Measurements from ENCODE around the gene PNKD.

PNKD gene

DNA sequence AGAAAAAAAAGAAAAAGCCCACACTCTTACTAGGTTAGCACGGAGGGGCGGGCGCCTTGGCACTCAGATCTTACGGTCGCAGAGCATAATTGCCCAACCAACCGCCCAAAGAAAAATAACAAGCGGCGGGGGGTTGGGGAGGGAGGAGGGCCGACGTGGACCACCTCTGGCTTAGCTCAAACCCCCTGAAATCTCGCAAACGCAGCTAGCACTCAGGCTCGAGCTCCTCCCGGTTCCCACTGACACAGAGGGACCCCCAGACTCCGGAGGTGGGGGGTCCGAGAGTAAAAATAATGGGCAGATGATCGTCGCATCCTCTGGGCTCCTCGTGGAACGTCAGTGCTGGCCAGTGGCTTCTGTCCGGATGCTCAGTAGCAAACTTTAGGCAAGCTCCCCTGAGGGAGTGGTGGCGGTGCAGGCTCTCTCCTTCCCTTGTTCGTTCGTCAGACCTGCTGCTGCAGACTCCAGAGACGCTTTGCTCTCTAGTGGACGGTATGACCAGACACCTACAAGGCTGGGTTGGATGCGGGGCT, 98.4 kb downstream of the PNKD start:
- no peak for DNase-seq (ENCODE audit: low read depth in 1 of 2, low spot score in 1 of 2)

DNA sequence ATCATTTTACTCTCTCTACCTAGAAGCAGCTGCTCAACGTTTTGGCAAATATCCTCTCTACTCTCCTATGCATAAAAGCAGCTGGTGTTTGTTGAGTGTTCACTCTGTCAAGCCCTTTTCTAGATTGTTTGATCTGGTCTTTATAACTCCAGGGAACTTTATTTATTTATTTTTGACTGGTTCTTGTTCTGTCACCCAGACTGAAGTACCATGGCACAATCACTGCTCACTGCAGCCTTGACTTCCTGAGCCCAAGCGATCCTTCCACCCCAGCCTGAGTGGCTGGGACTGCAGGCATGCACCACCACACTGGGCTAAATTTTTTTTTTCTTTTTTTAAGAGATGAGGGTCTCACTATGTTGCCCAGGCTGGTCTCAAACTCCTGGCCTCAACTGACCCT, 99.0 kb downstream of the PNKD start:
- no peak for DNase-seq (ENCODE audit: low read depth in 1 of 2, low spot score in 1 of 2)

GRCh38 chr2:218370410-218371063, 100.2 kb downstream of the PNKD start:
- DNase-seq (ENCODE audit: low read depth in 1 of 2, low spot score in 1 of 2) = no peak

DNA sequence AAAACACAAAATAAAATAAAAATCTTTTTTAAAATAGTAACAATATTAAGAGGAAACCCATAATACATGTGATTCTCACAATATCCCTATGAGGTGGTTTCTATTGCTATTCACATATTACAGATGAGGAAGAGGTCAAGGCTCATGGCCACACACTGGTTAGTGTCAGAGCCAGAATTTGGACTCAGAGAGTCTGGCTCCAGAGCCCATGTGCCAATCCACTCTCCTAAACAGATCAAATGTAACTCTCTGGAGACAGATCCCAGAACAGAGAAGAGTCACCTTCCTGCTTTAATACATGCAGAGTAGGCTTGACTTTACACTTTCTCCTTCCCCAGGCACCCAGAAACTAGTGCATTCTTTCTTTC, 101.6 kb downstream of the PNKD start:
- no peak for DNase-seq (ENCODE audit: low read depth in 1 of 2, low spot score in 1 of 2)

- DNase-seq (ENCODE audit: low read depth in 1 of 2, low spot score in 1 of 2) = no peak
Measured at GRCh38 chr2:218374795-218375194, 104.5 kb downstream of the PNKD start.

GRCh38 chr2:218375212-218375611, 104.9 kb downstream of the PNKD start:
- DNase-seq (ENCODE audit: low read depth in 1 of 2, low spot score in 1 of 2) = no peak

DNA sequence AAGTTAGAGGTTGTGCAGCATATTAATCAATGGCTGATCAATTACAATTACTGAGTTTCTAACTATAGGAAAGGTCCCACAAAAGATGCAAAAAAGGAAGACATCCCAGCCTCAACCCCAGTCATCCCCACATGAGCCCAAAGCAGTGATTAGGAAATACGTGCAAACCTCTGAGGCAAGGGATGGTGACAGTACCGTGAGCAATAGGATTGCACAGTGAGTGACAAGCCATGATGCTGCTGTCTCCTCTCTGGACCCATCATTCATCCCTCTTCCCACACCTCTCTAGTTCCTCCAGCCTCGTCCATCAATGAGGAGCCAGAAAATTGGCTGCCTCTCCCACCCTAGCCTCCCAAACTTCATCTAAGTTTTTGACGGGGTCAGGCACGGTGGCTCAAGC, 107.7 kb downstream of the PNKD start:
- DNase-seq (ENCODE audit: low read depth in 1 of 2, low spot score in 1 of 2) = no peak

DNA sequence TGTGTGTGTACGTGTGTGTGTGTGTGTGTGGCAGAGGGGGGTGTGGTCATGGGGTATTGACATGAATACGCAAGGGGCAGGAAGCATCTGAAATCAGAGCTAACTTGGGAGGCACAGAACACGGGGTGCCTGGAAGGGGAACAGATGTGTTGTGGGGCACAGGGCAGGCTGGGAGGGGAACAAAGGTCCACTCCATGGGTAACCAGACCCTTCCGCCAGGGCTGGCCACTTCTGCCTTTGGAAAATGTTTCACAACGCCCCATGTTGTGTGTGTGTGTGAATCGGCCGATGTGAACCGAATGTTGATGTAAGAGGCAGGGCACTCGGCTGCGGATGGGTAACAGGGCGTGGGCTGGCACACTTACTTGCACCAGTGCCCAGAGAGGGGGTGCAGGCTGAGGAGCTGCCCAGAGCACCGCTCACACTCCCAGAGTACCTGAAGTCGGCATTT, 111.6 kb downstream of the PNKD start, which contains the start of gene SLC11A1:
Gene SLC11A1, plus strand, starts transcription at position 358 of the 451 bp plus-strand sequence. CDS start 96 bp downstream, outside the sequence.
- DNase-seq (ENCODE audit: low read depth in 1 of 2, low spot score in 1 of 2) = no peak

DNA sequence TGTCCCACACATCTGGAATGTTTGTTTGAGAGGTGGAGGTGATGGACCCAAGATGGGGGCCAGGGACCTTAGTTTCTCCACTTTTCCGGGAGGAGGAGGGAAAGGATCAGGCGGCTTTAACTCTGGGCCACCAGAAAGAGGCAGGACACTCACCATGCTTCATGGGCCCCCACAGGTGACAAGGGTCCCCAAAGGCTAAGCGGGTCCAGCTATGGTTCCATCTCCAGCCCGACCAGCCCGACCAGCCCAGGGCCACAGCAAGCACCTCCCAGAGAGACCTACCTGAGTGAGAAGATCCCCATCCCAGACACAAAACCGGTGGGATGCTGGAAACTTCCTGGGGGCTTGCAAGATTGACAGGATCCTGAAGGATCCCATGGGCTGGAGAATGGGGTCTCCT, 112.5 kb downstream of the PNKD start:
- DNase-seq (ENCODE audit: low read depth in 1 of 2, low spot score in 1 of 2) = no peak

GRCh38 chr2:218383892-218384519, 113.7 kb downstream of the PNKD start:
- no peak for DNase-seq (ENCODE audit: low read depth in 1 of 2, low spot score in 1 of 2)

- no peak for DNase-seq (ENCODE audit: low read depth in 1 of 2, low spot score in 1 of 2)
Measured at GRCh38 chr2:218384975-218385374, 114.7 kb downstream of the PNKD start.

DNA sequence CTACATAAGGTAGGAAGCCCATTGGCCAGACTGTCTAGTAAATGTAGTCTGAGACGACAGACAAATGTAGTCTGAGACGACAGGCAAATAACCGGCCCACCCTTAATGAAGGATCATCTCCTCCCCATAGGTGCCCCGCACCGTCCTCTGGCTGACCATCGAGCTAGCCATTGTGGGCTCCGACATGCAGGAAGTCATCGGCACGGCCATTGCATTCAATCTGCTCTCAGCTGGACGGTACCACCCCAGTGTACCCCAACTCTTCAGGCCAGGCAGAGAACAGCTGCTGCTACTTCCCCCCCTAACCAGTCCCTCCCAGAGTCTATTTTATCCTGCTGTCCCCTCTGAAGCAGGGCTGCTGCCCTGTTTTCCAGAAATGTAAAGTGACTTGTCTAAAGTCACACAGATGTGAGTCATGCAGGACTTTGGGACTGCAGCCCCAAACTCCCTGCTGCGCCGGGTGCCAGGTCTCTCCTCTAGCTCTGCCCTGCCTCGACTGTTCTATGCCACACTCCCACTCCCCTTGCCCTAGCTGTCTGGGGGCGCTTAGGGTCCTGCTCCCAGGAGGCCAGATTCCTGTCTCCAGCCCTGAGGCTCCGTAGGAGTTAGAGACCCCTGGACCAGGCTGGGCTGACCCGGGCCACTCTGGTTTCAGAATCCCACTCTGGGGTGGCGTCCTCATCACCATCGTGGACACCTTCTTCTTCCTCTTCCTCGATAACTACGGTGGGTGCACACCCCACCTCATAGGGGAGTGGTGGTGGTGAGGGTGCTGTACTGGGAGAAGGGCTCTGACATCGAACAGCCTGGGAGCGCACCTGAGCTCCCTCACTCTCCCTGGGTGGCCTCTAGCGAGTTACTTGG, 116.4 kb downstream of the PNKD start:
- no peak for DNase-seq (ENCODE audit: low read depth in 1 of 2, low spot score in 1 of 2)

- DNase-seq (ENCODE audit: low read depth in 1 of 2, low spot score in 1 of 2) = no peak
Measured at GRCh38 chr2:218387369-218388194, 117.3 kb downstream of the PNKD start.

DNA sequence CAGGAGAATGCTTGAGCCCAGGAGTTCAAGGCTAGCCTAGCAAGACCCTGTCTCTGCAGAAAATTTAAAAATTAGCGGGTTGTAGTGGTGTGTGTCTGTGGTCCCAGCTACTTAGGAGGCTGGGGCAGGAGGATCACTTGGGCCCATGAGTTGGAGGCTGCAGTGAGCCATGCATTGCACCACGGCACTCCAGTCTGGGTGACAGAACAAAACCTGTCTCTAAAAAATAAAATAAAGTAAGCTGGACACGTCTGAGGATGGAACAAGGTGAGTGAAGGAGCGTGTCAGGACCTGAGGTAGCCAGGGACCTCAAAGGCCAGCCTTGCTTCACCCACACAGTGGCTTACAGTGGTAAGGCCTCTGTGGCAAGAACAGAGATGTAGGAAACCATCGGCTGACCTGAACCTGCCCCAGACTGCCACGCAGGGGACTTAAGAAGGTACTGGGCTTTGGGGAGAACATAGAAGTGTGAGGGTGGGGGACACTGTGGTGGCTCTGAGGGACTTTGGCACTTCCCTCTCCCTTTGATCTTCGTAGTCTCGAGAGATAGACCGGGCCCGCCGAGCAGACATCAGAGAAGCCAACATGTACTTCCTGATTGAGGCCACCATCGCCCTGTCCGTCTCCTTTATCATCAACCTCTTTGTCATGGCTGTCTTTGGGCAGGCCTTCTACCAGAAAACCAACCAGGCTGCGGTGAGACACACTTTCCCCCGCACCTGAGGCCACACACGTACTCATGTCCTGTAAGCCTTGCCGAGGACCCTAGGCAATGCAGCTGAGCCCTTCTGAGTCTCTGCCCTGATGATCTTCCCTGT, 119.2 kb downstream of the PNKD start:
- DNase-seq (ENCODE audit: low read depth in 1 of 2, low spot score in 1 of 2) = no peak

- DNase-seq (ENCODE audit: low read depth in 1 of 2, low spot score in 1 of 2) = no peak
Measured at GRCh38 chr2:218391202-218391601, 120.9 kb downstream of the PNKD start.

- no peak for DNase-seq (ENCODE audit: low read depth in 1 of 2, low spot score in 1 of 2)
Measured at GRCh38 chr2:218392459-218392858, 122.1 kb downstream of the PNKD start.

- DNase-seq (ENCODE audit: low read depth in 1 of 2, low spot score in 1 of 2) = no peak
Measured at GRCh38 chr2:218392891-218393462, 122.7 kb downstream of the PNKD start.

DNA sequence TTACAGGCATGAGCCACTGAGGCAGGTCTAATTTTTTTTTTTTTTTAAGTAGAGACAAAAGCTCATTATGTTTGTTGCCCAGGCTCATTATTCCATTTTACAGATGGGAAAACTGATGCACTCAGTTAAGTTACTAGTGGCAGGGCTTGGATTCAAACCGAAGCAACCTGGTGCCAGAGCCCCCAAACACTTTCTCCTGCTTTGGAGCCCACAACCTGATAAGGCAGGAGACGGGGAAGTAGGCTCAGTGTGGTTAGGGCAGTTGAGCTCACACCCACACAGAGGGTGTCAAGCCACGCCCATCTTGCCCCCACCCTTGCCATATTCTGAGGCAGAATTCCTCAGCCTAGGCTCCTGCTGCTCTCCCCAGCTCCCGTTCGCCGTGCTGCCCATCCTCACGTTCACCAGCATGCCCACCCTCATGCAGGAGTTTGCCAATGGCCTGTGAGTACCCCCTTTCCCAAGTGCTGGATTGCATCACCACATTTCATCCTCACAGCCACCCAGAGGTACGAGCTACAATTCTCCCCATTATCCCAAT, 123.5 kb downstream of the PNKD start:
- DNase-seq (ENCODE audit: low read depth in 1 of 2, low spot score in 1 of 2) = no peak

DNA sequence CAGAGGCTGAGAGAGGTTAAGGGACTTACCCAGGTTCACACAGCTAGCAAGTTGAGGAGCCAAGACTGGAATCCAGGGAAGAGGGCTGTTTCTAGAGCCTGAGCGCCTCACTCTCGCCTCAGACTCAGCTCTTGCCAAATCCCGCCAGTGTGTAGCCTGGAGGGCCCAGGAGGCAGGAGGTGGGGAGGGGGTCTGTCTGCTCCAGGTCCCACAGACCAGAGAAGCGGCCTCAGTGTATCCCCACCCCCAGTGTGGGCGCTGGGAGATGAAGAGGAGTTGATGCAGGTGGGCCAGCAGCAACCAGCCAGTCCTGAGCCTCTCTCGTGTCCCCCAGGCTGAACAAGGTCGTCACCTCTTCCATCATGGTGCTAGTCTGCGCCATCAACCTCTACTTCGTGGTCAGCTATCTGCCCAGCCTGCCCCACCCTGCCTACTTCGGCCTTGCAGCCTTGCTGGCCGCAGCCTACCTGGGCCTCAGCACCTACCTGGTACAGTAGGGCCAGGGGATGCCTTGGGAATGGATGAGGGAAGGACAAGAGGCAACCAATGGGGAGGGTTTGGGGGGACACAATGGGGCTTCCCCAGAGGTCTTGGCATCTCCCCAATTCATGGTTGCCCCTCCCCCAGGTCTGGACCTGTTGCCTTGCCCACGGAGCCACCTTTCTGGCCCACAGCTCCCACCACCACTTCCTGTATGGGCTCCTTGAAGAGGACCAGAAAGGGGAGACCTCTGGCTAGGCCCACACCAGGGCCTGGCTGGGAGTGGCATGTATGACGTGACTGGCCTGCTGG, 124.2 kb downstream of the PNKD start:
- no peak for DNase-seq (ENCODE audit: low read depth in 1 of 2, low spot score in 1 of 2)
